GM15510 (cell line): ENCODE measurements around the gene C20orf202.

Experiments used
- POLR2A ChIP-seq: IDR thresholded peaks from 3 replicates; pipeline ENCODE4 v1.6.1; 2011; ENCODE audit warnings: borderline replicate concordance; ENCODE audit not compliant: insufficient read length; ENCODE audit errors: extremely low read depth

Gene C20orf202

DNA sequence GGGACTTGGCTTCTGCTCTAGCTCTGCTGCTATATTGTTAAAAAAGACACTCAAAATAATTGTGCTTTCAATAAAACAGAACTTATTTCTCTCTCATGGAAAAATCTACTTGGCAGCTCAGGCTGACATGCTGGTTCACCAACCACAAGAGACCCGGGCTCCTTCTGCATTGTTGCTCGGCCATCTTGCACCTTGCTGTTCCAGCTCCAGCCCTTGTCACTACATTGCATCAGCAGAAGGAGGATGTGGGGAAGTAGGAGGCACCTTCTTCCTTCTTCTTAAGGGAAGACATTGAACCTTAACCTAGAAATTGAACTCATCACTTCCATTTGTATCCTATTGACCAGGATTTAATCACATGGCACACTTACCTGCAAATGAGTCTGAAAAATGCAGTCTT, 6.6 kb upstream of the C20orf202 start:
- no peak for TF ChIP-seq POLR2A

DNA sequence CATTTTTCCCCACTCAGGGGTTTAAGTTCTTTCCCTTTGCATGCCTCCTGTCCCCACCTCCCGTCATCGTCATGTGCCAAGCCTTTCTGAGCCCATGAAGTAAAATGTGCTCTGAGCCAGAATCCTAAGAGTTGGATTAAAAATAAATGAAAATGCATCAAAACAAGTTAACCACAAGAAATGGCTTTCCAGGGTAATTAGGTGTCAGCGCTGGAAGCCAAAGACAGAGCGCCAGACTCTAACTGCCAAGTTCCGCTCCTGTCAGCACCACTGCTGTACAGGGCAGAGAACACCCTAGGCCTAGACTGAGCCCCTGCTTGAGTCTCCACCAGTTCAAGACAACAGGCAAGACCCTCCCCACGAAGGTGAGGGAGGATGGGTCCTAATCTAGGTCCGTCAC, 5.5 kb upstream of the C20orf202 start:
- no peak for TF ChIP-seq POLR2A

DNA sequence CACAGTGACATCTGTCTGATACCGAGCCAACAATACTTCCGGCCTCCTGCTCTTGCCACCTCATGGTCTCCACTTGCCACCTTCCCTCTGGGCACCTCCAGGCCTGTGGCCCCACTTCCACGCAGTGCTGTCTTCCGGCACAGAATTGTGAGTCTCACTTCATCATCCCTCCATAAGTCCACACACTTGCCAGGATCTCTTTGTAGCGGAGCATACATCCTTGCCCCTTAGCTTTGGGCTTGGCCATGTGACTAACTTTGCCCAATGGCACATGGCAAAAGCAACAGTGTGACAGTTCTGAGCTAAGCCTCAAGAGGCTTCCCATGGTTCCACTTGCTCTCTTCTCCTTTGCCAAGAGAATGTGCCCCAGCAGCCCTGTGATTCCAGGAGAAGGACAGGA, 4.5 kb upstream of the C20orf202 start:
- no peak for TF ChIP-seq POLR2A

DNA sequence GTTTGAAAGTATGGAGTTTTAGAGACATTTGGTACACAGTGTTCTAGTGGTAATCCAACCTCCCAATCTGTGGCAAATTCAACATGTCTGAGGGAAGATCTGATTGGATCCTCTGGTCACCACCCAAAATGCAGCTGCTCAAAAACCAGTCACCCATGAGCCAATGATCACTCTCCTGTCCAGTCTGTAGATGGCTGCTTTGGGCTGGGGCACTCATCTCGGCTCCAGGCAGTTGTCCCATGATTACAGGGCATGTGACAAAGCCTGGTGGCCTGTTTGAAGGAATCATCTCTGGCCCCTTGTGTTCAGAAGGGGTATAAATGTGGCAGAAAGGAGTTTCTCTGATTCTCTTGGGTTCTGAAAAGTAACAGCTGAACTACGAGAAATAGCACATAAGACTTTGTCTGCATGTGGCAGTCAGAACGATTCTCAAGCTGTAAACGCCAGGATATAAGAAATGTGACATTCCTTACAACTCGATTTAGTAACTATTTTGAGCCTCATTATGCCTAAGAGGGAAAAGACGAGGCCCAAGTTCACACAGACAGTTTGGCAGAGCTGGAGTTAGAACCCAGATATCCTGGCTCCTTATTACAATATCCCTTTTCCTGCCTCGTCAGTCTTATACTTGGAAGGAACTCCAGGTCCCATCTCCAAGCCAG, 3.9 kb upstream of the C20orf202 start:
- TF ChIP-seq POLR2A: no peak

DNA sequence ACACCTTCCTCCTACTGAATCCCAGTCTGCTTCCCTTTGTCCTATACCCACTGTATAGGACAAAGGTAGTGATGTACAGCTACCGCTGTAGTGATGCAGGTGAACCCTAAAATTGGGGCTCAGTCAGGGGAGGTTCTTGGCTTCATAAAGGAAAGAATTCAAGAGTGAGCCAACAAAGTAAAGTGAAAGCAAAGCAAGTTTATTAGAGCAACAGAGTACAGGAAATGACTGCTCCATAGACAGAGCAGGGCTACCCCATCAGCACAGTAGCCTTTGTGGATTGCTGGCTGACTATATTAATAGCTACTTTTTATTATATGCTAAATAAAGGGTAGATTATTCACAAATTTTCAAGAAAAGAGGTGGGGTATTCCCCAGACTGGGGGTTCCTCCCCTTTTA, 3.3 kb upstream of the C20orf202 start:
- TF ChIP-seq POLR2A: no peak

DNA sequence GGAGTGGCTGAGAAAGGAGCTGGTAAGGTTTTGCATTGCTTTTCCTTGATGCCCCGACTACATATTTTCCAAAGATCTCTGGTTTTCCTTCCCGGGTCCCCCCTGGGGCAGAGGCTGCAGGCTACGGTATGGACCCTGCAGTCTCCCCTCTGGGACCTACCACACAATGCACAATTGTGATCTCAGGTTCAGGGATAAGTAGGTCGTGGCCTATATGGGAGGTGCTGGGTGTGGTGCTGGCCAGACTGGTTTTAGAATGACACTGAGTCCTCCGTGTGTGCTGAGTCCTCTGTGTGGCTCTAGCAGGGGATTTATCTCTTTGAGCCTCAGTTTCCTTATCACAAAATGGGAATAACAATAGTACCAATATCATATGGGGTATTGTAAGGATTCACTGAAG, 376 bp downstream of the C20orf202 start:
- no peak for TF ChIP-seq POLR2A

DNA sequence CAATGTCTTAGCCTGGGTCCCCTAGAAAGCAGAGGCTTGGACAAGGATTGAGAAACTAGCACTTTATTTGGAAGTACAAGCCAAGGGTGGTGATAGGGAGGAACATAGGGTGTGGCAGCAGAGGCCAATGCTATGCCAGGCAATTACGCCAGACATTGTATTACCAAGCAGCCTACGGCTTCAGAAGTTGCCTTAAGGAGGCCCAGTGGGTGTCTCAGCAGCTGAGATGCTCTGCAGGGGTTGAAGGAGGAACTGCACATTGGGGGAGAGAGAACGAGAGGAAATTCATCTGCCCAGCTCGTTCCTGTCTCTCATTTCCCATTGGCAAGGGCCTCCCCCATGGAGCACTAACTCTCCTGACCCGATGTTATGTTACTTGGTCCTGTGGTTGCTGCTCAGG, 859 bp downstream of the C20orf202 start:
- no peak for TF ChIP-seq POLR2A

DNA sequence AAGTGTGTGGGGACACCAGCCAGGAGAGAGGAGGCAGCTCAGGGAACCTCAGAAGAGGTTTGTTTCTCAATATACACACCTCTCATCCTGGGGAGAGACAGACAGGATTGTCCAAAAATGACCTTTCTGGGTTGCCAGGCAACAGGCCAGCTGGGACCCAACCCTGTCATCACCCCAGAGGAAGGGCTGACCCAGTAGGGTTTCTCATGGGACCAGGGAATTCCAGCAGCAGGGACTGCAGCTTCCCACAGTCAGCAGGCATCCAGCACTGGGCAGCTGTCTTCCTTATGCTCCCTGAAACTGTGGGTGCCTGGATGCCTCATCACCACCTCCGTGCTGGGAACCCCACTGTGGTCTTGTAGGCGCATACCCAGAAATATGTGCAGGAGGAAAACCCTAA, 1.3 kb downstream of the C20orf202 start:
- no peak for TF ChIP-seq POLR2A

DNA sequence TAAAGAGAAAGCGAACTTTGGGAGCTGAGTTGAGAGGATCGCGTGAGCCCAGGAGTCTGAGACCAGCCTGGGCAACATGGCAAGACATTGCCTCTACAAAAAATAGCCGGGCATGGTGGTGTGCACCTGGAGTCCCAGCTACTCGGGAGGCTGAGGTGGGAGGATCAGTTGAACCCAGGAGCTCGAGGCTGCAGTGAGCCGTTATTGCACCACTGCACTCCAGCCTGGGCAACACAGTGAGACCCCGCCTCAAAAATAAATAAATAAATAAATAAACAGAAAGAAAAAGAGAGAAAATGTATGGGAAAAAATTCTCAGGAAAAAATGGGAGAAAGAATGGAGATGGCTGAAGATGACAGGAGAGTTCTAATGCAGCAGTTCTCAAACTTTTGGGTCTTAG, 2.5 kb downstream of the C20orf202 start:
- no peak for TF ChIP-seq POLR2A

DNA sequence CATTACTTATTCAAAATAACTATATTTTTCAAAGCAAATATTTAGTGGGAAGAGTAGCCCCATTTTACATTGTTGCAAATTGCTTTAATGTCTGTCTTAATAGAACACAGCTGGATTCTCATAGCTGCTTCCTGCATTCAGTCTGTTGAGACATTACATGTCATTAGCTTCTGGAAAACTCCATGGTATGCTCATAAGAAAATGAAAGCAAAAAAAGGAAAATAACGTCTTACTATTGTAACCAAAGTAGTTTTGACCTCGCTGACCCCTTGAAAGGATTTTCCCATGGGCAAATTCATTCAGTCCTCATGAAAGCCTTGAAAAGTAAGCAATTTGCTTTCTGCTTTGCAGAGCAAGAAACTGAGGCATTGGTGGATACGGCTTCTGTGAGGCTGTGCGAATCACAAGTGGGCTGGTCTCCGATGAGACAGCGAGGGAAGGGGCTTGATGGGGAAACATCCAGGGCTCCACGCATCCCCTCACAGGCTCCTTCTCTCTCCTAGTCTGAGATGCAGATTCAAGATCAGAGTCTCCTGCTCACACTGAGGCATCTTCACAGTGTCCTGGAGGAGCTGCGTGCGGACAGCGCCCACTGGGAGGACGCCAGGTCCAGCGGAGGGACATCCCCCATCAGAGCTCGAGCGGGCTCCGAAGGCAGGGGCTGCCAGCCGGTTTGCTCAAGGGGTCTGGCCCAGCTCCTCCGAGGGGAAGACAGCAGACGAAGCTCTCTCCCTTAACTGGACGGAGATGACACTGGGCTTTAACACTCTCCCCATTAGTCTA, 3.3 kb downstream of the C20orf202 start:
- no peak for TF ChIP-seq POLR2A

DNA sequence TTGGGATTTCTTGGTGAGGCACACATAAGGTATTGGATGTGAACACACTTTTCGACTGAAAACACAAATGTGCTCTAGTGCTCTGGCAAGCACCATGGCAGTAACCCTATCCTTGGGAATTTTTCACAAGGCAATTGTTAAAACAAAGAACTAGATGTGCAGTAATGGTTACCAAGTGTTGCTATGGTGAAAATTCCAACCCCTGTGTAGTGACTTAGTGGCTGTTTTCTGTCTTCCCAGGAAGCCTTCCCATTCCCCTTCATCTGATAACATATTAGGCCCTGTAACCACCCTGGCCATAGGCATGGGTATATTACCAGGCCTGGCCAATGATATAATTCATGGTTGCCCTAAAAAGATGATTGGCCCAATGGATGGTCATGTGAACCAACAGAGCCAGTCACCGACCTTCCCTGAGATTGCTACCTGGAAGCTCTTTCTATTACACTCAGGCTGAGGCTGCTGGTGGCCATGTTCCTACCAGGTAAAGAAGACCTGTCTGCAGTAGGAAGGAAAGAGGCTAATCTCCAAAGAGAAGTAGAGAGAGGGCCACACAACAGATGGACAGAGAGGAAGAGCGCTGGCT, 4.1 kb downstream of the C20orf202 start:
- TF ChIP-seq POLR2A: no peak

DNA sequence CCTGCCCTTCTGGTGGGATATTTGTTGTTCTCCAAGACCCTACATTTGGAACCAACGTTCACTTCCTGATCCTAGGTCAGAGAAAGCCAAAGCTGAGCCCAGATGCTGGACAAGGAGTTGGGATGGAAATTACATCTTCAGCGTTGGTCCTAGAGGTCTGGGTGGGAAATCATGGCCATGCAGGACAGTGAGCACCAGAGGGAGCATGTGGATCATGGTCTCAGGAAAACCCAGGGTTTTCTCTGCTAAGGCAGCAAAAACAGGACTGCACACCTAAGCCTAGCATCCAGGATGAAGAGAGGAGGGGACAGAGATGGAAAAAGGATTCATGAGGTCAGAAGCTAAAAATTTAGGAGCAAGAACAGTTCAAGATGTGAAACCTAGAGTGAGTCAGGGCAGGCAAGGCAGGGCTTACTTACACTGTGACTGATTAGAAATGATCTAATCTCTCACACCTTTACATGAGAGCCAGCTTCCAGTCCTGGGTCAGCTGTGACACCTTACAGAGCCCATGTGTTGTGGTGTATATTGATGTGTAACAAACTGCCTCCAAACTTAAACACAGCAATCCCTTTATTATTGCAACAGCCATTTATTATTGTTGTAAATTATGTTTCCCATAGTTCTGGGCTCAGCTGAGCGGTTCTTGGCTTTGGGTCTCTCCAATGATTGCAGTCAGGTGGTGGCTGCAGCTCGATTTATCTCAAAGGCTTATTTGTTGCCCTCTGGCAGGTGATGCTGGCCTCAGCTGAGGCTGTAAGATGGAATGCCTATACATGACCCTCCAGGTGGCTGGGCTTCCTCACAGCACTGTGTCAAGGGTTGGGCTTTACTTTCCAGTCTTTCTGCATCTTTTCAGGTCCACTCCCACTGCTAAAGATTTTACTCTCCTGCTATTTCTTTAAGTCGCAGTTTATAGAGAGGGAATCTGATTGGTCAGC, 6.5 kb downstream of the C20orf202 start:
- TF ChIP-seq POLR2A: no peak

DNA sequence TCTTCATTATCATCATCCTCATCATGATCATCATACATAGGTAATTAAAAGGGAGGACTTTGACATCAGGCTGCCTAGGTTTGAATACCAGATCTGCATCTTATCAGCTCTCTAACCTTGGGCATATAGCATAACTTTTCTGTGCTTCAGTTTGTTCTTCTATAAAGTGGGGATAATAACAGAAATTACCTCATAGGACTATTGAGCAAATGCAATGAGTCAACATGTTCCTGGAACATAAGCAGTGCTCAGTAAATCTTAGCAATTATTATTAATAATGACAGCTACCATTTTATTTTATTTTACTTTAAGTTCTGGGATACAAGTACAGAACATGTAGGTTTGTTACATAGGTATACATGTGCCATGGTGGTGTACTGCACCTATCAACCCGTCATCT, 7.2 kb downstream of the C20orf202 start:
- TF ChIP-seq POLR2A: no peak

DNA sequence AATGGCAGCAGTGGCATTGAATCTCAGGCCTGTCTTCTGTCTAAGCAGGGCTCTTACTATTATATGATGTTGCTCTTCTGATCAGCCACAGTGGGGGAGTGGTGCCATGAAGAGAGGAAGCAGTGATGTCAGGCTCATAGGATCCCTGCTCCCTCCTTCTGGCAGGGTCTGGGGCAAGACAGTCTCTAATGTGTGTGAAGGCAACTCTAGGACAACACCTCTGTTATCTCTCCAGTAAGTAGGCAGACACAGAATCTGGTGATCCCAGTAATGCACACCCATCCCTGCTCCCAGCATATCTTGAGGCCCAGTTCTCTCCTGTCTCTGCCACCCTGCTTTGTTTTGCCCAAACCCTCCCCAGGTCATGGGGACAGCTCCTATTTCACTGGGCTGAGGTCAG, 8.8 kb downstream of the C20orf202 start:
- no peak for TF ChIP-seq POLR2A
